ENCODE results near the gene KIF1A.

- TF ChIP-seq CTCF (IDR thresholded peaks at IDR 0.05) (no peak), EZH2 (IDR thresholded peaks at IDR 0.05) (no peak)
These were observed 116.3 kb downstream of the KIF1A start for GRCh38 chr2:240703417-240704341.
